ENCODE data around the gene PHOX2A.

The PHOX2A gene

DNA sequence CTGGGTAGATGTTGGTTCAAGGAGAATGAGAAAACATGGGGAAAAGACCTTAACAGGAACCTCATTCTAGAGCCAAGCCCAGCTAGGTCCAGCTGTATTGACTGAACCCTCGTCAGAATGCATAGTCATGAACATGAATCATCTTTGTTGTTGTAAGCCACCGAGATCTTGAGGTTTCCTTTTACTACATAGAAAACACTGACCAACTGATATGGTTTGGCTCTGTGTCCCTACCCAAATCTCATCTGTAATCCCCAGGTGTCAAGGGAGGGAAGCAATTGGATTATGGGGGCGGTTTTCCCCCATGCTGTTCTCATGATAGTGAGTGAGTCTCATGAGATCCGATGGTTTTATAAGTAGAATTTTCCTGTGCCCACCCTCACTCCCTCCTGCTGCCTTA is 19.4 kb upstream of the PHOX2A start:
- no peaks in the 10 kb centered on the region for H3K9me3 Mint-ChIP-seq
- H3K4me3 Mint-ChIP-seq = no peak overlapping the region
- DNase-seq = no peak
- H3K36me3 Mint-ChIP-seq (ENCODE audit: insufficient read depth) = peaks cover 3% of the 10 kb centered on the region
- no peak overlapping the region for H3K27ac Mint-ChIP-seq
- H3K4me1 Mint-ChIP-seq (ENCODE audit: low read depth in 2 of 2) = no peaks in the 10 kb centered on the region
- peaks cover 28 to 51% of the 10 kb centered on the region in 2 donors for H3K27me3 Mint-ChIP-seq
- no peak for ATAC-seq (replicated peaks)

DNA sequence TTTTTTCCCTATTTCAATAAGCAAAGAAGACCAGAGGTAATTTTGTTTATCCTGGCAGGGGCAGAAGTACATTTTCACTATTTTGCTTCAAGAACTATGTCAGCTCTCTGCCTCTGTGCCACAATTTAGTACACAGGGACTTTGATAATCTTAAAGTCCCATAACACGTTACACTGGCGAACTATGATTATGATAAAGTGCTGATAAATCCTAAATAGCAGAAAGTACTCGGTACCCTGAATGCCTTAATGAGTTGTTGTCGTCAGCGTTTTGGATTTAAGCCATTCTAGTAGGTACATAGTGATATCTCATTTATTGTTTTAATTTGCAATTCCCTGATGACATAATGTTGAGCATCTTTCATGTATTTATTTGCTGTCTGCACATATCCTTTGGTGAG is 16.6 kb upstream of the PHOX2A start:
- no peak overlapping the region for H3K27ac Mint-ChIP-seq
- H3K4me3 Mint-ChIP-seq = no peak overlapping the region
- peaks cover 3% of the 10 kb centered on the region for H3K36me3 Mint-ChIP-seq (ENCODE audit: insufficient read depth)
- no peak for DNase-seq
- no peak for ATAC-seq (replicated peaks)
- no peaks in the 10 kb centered on the region for H3K9me3 Mint-ChIP-seq
- peaks cover 22 to 42% of the 10 kb centered on the region in 2 donors for H3K27me3 Mint-ChIP-seq
- H3K4me1 Mint-ChIP-seq (ENCODE audit: low read depth in 2 of 2) = no peaks in the 10 kb centered on the region

GRCh38 chr11:72259490-72259889 is 15.5 kb upstream of the PHOX2A start:
- no peak for ATAC-seq (replicated peaks)

GRCh38 chr11:72257570-72257969 is 13.6 kb upstream of the PHOX2A start:
- H3K27ac Mint-ChIP-seq = no peak overlapping the region
- H3K4me3 Mint-ChIP-seq = no peak overlapping the region
- DNase-seq (no peak), ATAC-seq (replicated peaks) (no peak)
- no peaks in the 10 kb centered on the region for H3K4me1 Mint-ChIP-seq (ENCODE audit: low read depth in 2 of 2)
- H3K27me3 Mint-ChIP-seq = peaks cover 6 to 36% of the 10 kb centered on the region in 2 donors
- H3K36me3 Mint-ChIP-seq (ENCODE audit: insufficient read depth) = peaks cover 3% of the 10 kb centered on the region
- H3K9me3 Mint-ChIP-seq = no peaks in the 10 kb centered on the region

More at GRCh38 chr11:72259490-72259889, 15.5 kb upstream of the PHOX2A start:
- Mint-ChIP-seq H3K4me1 (ENCODE audit: low read depth in 2 of 2) (no peaks in the 10 kb centered on the region), H3K9me3 (no peaks in the 10 kb centered on the region), H3K27ac (no peak overlapping the region), H3K27me3 (peaks cover 18 to 38% of the 10 kb centered on the region in 2 donors), H3K4me3 (no peak overlapping the region), H3K36me3 (ENCODE audit: insufficient read depth) (peaks cover 3% of the 10 kb centered on the region)
- no peak for DNase-seq

DNA sequence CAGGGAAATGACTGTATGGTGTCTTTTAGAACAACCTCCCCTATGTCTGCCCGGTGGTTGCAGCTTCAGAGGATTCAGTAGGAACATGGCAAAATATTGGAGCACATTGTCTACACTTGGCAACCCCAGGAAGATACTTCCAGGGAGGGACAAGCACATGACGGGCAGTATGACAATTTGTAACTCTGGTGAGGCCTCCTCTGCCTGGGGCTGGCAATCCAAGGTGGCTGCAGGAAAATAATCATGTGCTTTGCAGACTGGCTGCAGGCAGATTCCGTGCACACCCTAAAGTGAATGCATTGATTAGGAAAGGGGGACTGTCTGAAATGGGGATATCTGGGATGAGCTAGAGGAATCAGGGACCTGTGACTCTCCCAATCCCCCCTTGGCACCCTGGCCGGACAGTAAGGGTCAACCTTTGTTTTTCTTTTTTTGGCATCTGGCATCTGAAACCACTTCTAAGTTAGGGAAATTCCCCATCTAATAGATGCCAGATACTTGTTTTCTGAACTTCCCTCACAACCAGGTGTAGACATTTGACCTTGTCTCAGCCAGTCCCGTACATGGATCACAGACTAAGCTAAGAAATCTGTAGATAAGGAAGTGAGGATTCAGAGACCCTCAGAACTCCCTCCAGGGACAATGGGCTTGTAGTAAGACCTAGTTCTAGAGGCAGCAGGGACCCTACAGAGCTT is 10.5 kb upstream of the PHOX2A start:
- no peaks in the 10 kb centered on the region for H3K36me3 Mint-ChIP-seq (ENCODE audit: insufficient read depth)
- no peaks in the 10 kb centered on the region for H3K9me3 Mint-ChIP-seq
- DNase-seq (no peak), ATAC-seq (replicated peaks) (no peak)
- no peak overlapping the region for H3K4me3 Mint-ChIP-seq
- H3K4me1 Mint-ChIP-seq (ENCODE audit: low read depth in 2 of 2) = no peaks in the 10 kb centered on the region
- peaks cover 19 to 47% of the 10 kb centered on the region in 2 donors for H3K27me3 Mint-ChIP-seq
- no peak overlapping the region for H3K27ac Mint-ChIP-seq

GRCh38 chr11:72253392-72253791 is 9.4 kb upstream of the PHOX2A start:
- Mint-ChIP-seq H3K4me1 (ENCODE audit: low read depth in 2 of 2) (no peaks in the 10 kb centered on the region), H3K4me3 (no peak overlapping the region)
- DNase-seq = no peak

DNA sequence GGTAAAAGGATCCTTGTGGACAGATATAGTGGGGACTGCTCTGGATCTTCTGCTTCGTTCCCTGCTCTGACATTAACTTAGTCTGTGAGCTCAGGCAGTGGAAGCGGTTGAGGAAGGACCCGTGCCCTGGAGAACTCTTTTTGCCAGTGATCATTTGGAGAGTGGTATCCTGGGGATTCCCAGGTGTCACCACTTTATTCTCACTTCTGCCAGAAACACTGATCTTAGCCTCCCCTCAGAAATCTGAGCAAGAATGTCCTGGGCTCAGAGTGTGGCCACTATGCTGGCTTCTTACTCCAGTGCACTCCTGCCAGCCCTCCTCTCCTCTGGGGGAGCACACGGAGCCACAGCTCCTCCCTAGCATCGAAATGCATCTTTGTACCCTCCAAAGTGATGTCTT is 7.6 kb upstream of the PHOX2A start:
- Mint-ChIP-seq H3K27ac (no peak overlapping the region), H3K9me3 (no peaks in the 10 kb centered on the region), H3K4me3 (no peak overlapping the region), H3K36me3 (ENCODE audit: insufficient read depth) (no peaks in the 10 kb centered on the region), H3K4me1 (ENCODE audit: low read depth in 2 of 2) (no peaks in the 10 kb centered on the region), H3K27me3 (peaks cover 25 to 50% of the 10 kb centered on the region in 2 donors)
- ATAC-seq (replicated peaks) (no peak), DNase-seq (no peak)

More at GRCh38 chr11:72253392-72253791, 9.4 kb upstream of the PHOX2A start:
- ATAC-seq (replicated peaks) = no peak
- Mint-ChIP-seq H3K27me3 (peaks cover 22 to 50% of the 10 kb centered on the region in 2 donors), H3K36me3 (ENCODE audit: insufficient read depth) (no peaks in the 10 kb centered on the region), H3K9me3 (no peaks in the 10 kb centered on the region), H3K27ac (no peak overlapping the region)

DNA sequence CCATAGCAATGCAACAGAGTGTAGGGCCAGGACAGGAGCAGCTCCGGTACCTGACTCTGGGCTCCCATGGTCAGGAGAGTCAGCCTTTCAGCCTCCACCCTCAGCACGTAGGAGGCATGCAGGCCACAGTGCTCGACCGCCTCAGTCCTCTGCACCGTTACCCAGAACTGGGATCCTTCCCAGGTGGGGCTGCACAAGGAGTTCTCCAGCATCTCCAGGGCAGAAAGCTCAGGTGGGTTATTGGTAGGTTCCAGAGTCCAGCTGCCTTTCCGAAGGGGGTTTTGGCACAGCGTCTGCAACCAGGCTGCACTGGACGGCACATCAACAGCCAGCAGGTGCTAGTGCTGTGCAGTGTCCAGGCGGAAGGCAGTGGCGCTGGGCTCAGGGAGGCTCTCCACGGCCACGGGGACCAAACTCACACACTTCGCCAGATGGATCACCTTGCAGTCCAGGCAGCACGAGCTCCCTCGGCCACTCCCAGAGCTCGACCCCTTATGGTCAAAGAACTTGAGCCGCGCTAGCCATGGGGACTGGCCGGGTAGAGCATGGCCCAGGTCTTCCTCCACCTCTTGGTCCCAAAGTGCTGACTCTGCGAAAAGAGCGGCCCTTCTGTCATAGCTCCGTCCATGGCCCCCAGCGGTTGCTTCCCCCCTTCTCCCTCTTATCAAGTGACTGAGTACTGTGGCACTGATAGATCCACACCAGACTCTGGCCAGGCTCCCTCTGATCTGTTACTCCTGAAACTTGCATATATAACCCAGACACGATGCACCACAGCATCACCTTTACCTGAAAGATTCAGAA is 6.9 kb upstream of the PHOX2A start:
- H3K27me3 Mint-ChIP-seq = peaks cover 25 to 50% of the 10 kb centered on the region in 2 donors
- no peaks in the 10 kb centered on the region for H3K4me1 Mint-ChIP-seq (ENCODE audit: low read depth in 2 of 2)
- DNase-seq = no peak
- no peaks in the 10 kb centered on the region for H3K9me3 Mint-ChIP-seq
- no peak overlapping the region for H3K27ac Mint-ChIP-seq
- no peak overlapping the region for H3K4me3 Mint-ChIP-seq
- no peak for ATAC-seq (replicated peaks)
- H3K36me3 Mint-ChIP-seq (ENCODE audit: insufficient read depth) = no peaks in the 10 kb centered on the region

- H3K4me1 Mint-ChIP-seq (ENCODE audit: low read depth in 2 of 2) = no peaks in the 10 kb centered on the region
- no peak overlapping the region for H3K27ac Mint-ChIP-seq
- ATAC-seq (replicated peaks) (no peak), DNase-seq (no peak)
- no peak overlapping the region for H3K4me3 Mint-ChIP-seq
- H3K9me3 Mint-ChIP-seq = no peaks in the 10 kb centered on the region
- H3K27me3 Mint-ChIP-seq = peaks cover 25 to 50% of the 10 kb centered on the region in 2 donors
- H3K36me3 Mint-ChIP-seq (ENCODE audit: insufficient read depth) = no peaks in the 10 kb centered on the region
Measured at GRCh38 chr11:72249961-72250360, 6.0 kb upstream of the PHOX2A start.

DNA sequence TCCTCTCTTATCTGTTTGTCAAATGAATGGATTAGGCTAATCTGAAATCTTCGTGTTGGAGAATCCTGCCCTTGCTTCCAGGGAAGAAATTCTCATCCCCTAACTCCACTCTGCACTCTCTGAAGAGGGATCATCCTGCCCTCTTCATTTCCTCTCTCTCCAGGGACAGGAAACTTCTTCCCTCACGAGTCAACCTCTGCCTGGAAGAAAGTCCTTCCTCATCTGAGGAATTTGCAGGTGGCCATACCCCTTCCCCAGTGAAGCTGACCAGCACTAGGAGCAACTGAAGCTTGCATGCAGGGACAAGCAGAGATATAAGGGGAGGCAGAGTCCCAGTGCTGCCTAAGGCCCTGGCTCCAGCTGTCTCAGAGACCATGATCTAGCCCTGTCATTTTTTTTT is 3.6 kb upstream of the PHOX2A start:
- ATAC-seq (replicated peaks) = no peak

GRCh38 chr11:72245263-72245816 is 1.4 kb upstream of the PHOX2A start:
- H3K4me1 Mint-ChIP-seq (ENCODE audit: low read depth in 2 of 2) = peaks cover 13 to 18% of the 10 kb centered on the region in 2 donors
- no peak for ATAC-seq (replicated peaks)
- H3K27me3 Mint-ChIP-seq = peaks cover 39 to 44% of the 10 kb centered on the region in 2 donors
- H3K27ac Mint-ChIP-seq = no peak overlapping the region
- no peaks in the 10 kb centered on the region for H3K9me3 Mint-ChIP-seq
- peaks cover 3% of the 10 kb centered on the region for H3K36me3 Mint-ChIP-seq (ENCODE audit: insufficient read depth)
- no peak overlapping the region for H3K4me3 Mint-ChIP-seq
- no peak for DNase-seq

More for the DNA sequence above, 3.6 kb upstream of the PHOX2A start:
- Mint-ChIP-seq H3K9me3 (no peaks in the 10 kb centered on the region), H3K4me1 (ENCODE audit: low read depth in 2 of 2) (peaks cover 6 to 8% of the 10 kb centered on the region in 2 donors), H3K27ac (no peak overlapping the region), H3K4me3 (no peak overlapping the region), H3K36me3 (ENCODE audit: insufficient read depth) (no peaks in the 10 kb centered on the region), H3K27me3 (peaks cover 32 to 42% of the 10 kb centered on the region in 2 donors)
- no peak for DNase-seq

DNA sequence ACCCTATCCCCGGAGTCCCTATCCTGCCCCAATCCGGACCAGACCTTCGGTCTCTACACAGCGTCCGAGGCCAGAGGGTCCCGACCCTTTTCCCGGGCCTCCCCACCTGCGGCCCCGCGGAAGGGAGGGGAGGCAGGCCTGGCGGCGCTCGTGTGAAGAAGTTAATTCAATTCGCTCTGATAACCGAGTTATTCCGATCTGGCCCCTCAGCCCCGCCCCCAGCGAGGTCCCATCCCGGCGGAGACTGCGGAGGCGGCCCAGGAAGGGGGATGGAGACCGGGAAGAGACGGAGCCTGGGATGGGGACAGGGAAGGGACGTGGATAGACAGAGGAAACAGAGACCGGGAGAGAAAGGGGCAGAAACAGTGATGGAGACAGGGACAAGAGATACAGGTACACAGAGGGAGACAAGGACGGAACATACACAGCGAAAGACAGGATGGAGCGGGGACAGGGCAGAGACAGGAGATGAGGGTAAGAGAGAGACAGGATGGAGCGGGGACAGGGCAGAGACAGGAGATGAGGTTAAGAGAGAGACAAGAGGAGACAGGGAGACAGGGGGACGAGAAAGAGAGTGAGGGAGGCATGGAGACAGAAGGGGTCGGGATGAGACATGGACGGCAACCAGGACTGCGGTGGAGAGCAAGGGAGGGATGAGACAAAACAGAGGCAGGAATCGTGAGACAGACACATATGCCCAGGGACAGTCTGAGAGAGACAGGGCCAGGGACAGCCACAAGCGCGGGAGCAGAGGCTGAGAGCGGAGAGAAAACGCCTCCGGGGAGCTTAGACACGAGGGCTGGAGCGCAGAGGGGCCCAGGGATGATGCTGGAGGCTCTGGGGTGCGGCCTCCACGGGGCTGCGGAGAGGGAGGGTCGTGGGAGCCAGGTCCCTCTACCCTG is 636 bp upstream of the PHOX2A start:
- Mint-ChIP-seq H3K27ac (no peak overlapping the region), H3K36me3 (ENCODE audit: insufficient read depth) (peaks cover 3% of the 10 kb centered on the region), H3K4me3 (peak overlapping the region; percentile 1 to 13), H3K9me3 (no peaks in the 10 kb centered on the region), H3K4me1 (ENCODE audit: low read depth in 2 of 2) (peaks cover 15 to 20% of the 10 kb centered on the region in 2 donors), H3K27me3 (peaks cover 42 to 46% of the 10 kb centered on the region in 2 donors)
- DNase-seq = no peak
- ATAC-seq (replicated peaks) = no peak

Data from effector memory CD8-positive, alpha-beta T cell (primary cell).